Right lobe of liver (tissue), 4 donors: ENCODE data around the gene SLC16A8.

Source experiments
- POLR2A ChIP-seq: fragments of 450-650 bp; IDR thresholded peaks from one replicate; pipeline ENCODE4 v1.6.1; 2017; ENCODE audit warnings: antibody characterized with exemption, mild to moderate bottlenecking
- TF ChIP-seq, protein P1 (sequence below), 4 donors: fragments of 200-600 bp in 3 of 4; fragments of 450-650 bp in 1 of 4; IDR thresholded peaks; one replicate each; pipeline versions ENCODE4 v1.5.1 to v1.8.0; 2016 to 2022; ENCODE audit warnings: antibody characterized with exemption in 4 of 4, mild to moderate bottlenecking in 2 of 4
- donor health status: DM: no; HTN: no; CAD: no.
- donor health status: DM: no; HTN: no; CAD: no.
- donor health status: DM: no; HTN: yes; CAD: no.

DNA sequence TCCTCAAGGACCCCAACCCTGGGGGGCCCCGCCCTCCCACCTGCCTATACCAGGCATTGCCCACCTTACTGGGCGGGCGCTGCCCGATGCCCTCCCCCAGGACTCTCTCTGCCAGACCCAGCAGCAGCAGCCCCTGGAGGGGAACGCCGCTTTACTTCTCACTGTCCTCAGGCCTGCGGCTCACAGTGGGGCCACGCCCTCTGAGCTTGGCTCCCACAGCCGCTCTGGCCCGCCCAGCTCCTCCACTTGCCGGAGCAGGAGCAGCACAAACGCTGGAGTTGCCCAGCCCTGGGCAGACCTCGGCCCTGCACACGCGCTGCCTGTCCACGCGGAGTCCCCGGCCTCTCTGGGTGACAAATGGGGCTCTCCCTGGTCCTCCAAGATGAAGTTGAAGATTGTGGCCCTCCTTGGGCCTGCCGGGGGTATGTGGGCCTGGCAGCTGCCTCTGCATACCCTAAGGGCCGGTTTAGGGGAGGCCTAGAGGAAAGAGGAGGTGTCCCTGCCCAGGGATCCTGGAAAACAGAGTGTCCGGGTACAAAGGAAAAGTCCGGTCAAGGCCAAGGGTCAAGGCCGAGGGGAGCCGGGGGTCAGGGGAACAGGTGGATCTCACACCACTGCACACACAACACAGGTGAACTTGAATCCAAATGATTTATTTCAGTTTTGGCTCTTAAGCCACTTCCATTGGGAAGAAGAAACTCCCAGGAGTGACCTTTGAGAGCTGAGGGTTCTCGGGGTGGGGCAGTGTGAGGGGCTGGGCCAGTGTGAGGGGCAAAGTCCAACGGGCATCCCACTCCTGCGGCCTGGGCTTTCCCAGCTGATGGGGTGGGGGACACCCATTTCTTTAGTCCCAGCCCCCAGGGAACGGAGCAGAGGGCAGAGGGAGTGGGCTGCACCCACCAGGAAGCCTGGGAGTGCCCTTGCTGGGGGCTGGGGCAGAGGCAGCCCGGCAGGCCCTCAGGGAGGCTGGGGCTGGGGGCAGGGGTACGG, 27.2 kb upstream of the SLC16A8 start:
- TF ChIP-seq, protein P1, sequence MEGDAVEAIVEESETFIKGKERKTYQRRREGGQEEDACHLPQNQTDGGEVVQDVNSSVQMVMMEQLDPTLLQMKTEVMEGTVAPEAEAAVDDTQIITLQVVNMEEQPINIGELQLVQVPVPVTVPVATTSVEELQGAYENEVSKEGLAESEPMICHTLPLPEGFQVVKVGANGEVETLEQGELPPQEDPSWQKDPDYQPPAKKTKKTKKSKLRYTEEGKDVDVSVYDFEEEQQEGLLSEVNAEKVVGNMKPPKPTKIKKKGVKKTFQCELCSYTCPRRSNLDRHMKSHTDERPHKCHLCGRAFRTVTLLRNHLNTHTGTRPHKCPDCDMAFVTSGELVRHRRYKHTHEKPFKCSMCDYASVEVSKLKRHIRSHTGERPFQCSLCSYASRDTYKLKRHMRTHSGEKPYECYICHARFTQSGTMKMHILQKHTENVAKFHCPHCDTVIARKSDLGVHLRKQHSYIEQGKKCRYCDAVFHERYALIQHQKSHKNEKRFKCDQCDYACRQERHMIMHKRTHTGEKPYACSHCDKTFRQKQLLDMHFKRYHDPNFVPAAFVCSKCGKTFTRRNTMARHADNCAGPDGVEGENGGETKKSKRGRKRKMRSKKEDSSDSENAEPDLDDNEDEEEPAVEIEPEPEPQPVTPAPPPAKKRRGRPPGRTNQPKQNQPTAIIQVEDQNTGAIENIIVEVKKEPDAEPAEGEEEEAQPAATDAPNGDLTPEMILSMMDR (IDR thresholded peaks at IDR 0.05) = no peak
- no peak for TF ChIP-seq POLR2A
